ENCODE results near the gene TAOK1.

Gene TAOK1

DNA sequence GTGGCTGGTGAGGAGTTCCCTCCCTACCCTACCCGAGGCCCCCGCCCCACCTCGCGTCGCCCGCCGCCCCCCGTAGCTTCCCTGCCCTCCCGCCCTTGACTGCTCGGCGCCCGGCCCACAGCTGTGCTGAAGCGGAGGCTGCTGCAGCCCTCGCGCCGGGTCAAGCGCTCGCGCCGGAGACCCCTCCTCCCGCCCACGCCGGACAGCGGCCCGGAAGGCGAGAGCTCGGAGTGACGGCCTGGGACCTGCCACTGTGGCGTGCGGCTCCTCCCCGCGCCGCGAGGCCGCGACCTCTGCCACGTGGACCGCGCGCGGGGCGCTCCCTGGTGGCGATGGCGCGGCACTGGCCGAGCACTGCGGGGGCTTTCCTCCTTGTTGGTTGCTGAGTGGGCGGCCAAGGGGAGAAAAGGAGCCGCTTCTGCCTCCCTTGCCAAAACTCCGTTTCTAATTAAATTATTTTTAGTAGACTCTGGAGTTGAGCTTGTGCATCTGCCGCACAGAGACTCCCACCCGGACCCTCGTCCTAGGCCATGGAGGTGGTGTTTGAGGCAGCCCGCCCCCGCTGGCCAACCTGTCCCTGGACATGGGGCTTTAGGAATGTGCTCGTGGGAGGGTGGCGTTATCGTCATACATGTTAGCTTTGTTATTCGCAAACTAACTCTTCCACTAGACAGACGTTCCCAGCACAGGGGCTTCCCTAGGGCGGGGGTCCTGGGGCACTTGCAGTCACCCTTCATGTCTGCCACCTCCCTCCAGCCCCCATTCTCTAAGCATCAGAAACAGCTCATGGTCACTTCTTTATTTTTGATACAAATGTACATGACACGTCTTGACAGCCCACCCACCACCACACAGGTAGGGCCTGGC is 182.8 kb downstream of the TAOK1 start:
- Histone ChIP-seq H3K4me3 (replicated peaks; ENCODE audit: insufficient read depth, low read length) (no peak overlapping the region), H3K27me3 (ENCODE audit: insufficient read depth, poor library complexity, severe bottlenecking) (no peaks in the 10 kb centered on the region), H3K27ac (replicated peaks) (no peak overlapping the region)
- TF ChIP-seq SPI1 (IDR thresholded peaks at IDR 0.05; ENCODE audit: borderline replicate concordance, low read depth) (no peak), POLR2AphosphoS5 (IDR thresholded peaks at IDR 0.05; ENCODE audit: low read depth) (no peak; the same call in 1 of the 2 replicates), CTCF (IDR thresholded peaks at IDR 0.05; ENCODE audit: insufficient read depth, low read length) (peak; percentile 16), GABPA (IDR thresholded peaks at IDR 0.05; ENCODE audit: low read depth) (no peak)
- TF ChIP-seq, protein P1, sequence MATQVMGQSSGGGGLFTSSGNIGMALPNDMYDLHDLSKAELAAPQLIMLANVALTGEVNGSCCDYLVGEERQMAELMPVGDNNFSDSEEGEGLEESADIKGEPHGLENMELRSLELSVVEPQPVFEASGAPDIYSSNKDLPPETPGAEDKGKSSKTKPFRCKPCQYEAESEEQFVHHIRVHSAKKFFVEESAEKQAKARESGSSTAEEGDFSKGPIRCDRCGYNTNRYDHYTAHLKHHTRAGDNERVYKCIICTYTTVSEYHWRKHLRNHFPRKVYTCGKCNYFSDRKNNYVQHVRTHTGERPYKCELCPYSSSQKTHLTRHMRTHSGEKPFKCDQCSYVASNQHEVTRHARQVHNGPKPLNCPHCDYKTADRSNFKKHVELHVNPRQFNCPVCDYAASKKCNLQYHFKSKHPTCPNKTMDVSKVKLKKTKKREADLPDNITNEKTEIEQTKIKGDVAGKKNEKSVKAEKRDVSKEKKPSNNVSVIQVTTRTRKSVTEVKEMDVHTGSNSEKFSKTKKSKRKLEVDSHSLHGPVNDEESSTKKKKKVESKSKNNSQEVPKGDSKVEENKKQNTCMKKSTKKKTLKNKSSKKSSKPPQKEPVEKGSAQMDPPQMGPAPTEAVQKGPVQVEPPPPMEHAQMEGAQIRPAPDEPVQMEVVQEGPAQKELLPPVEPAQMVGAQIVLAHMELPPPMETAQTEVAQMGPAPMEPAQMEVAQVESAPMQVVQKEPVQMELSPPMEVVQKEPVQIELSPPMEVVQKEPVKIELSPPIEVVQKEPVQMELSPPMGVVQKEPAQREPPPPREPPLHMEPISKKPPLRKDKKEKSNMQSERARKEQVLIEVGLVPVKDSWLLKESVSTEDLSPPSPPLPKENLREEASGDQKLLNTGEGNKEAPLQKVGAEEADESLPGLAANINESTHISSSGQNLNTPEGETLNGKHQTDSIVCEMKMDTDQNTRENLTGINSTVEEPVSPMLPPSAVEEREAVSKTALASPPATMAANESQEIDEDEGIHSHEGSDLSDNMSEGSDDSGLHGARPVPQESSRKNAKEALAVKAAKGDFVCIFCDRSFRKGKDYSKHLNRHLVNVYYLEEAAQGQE (IDR thresholded peaks at IDR 0.05; ENCODE audit: insufficient replicate concordance, low read depth) = no peak
- DNase-seq (ENCODE audit: low read depth in 1 of 2, low spot score in 1 of 2) = peak in 1 of 2 experiments; percentile 33

DNA sequence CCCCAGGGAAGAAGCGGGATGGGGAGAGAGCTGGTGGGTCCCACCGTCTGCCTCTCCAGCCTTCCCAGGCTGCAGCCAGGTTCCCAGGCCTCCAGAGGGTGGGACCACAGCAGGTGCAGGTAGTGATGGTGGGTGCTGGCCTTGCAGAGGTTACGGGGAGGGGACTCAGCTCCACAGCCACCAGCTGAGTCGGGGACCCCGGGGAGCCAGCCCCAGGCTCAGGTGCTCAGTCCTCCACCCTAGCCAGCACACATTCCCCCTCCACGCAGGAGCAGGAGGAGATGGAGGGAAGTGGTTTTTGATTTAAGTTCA is 183.4 kb downstream of the TAOK1 start:
- TF ChIP-seq POLR2AphosphoS5 (IDR thresholded peaks at IDR 0.05; ENCODE audit: low read depth) = 0 out of 2 replicates have a peak, but pooled peaks have one; percentile 6
- no peak for TF ChIP-seq CTCF (IDR thresholded peaks at IDR 0.05; ENCODE audit: insufficient read depth, low read length)
- Histone ChIP-seq H3K27ac (replicated peaks) (no peak overlapping the region), H3K4me3 (replicated peaks; ENCODE audit: insufficient read depth, low read length) (no peak overlapping the region), H3K27me3 (ENCODE audit: insufficient read depth, poor library complexity, severe bottlenecking) (no peaks in the 10 kb centered on the region)
- no peak for DNase-seq (ENCODE audit: low read depth in 1 of 2, low spot score in 1 of 2)

DNA sequence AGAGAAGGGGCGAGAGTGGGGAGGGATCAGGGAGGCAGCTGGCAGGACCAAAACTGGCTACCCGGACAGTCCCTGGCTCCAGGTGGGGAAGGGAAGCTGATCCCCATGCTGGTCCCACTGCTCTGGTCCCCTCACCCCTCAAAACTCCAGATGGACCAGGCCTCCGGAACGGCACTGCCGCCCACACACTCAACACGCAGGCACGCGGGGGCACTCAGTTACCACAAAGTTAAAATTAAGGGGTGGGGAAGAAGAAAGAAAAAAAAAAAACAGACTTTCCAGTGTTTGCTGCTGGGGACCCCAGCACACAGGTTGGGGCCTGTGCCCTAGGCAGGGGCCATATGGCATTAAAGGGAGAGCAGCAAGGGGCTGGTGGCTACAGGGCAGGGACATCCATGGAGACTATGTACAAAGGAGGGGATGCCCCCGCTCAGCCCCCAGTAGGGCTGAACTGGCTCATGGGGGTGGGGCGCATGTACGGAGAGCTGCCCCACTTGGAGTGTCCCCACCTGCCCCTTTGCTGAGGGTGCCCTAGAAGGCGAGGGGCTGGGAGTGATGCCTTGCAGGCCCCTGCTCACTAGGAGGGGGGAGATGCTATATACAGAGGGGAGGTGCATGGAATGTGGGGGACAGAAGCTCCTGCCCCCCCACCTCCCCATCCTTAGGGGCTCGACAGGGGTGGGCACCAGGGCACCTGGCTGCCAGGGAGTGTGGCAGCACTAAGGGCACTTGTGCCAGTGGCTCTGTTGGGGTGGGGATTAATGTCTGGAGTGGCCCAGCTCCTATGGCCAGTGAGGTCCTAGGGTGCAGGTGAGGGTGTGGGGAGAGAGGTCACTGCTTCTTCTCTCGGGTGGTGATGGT is 183.9 kb downstream of the TAOK1 start:
- Histone ChIP-seq H3K4me3 (replicated peaks; ENCODE audit: insufficient read depth, low read length) (no peak overlapping the region), H3K27ac (replicated peaks) (no peak overlapping the region), H3K27me3 (ENCODE audit: insufficient read depth, poor library complexity, severe bottlenecking) (no peaks in the 10 kb centered on the region)
- DNase-seq (ENCODE audit: low read depth in 1 of 2, low spot score in 1 of 2) = no peak
- no peak for TF ChIP-seq POLR2AphosphoS5 (IDR thresholded peaks at IDR 0.05; ENCODE audit: low read depth)
- no peak for TF ChIP-seq CTCF (IDR thresholded peaks at IDR 0.05; ENCODE audit: insufficient read depth, low read length)
- TF ChIP-seq GABPA (IDR thresholded peaks at IDR 0.05; ENCODE audit: low read depth) = no peak
- no peak for TF ChIP-seq SPI1 (IDR thresholded peaks at IDR 0.05; ENCODE audit: borderline replicate concordance, low read depth)
- TF ChIP-seq, protein P1 (IDR thresholded peaks at IDR 0.05; ENCODE audit: insufficient replicate concordance, low read depth) = no peak

Data from HL-60 (cell line).